ENCODE measurements around the gene TM9SF4.

DNA sequence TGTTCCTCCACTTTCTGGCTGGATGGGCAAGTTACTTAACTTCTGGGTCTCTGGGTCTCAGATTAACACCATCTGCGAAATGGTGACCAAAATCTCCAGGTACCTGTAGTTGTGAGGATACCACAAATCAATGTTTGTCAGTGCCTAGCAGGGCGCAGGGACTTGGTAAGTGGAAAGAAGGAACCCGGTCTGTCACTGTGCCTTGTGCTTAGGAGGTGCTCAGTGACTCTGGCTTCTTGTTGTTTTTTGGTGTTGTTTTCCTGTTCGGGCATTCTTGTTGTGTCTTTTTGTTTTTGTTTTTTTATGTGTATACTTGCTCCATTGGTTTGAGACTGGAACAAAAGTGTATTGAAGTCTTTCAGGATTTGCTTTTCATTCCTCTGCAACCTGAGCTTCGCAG, 17.8 kb downstream of the TM9SF4 start:
- TF ChIP-seq, protein P1, sequence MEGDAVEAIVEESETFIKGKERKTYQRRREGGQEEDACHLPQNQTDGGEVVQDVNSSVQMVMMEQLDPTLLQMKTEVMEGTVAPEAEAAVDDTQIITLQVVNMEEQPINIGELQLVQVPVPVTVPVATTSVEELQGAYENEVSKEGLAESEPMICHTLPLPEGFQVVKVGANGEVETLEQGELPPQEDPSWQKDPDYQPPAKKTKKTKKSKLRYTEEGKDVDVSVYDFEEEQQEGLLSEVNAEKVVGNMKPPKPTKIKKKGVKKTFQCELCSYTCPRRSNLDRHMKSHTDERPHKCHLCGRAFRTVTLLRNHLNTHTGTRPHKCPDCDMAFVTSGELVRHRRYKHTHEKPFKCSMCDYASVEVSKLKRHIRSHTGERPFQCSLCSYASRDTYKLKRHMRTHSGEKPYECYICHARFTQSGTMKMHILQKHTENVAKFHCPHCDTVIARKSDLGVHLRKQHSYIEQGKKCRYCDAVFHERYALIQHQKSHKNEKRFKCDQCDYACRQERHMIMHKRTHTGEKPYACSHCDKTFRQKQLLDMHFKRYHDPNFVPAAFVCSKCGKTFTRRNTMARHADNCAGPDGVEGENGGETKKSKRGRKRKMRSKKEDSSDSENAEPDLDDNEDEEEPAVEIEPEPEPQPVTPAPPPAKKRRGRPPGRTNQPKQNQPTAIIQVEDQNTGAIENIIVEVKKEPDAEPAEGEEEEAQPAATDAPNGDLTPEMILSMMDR (IDR thresholded peaks at IDR 0.05), result no peak
- no peak for TF ChIP-seq POLR2A (IDR thresholded peaks at IDR 0.05)

All from uterus (tissue), 2 donors.